Left ventricle myocardium inferior (tissue), 1 donor: ENCODE results near the gene ABCG8. TPM values are rescaled to one million over a fixed set of nuclear protein-coding genes. Genes with fewer than 3 reads are reported as not detected.

Experiments
- DNase-seq: peaks from one replicate; pipeline ENCODE4 v3.0.0-alpha.2; 2020
- H3K27ac ChIP-seq: fragments of 200-600 bp; replicated peaks from 2 replicates; pipeline ENCODE4 v1.8.0; 2021
- H3K27me3 ChIP-seq: fragments of 200-600 bp; 2 replicates; pipeline ENCODE4 v1.8.0; 2021; ENCODE audit warnings: low read depth
- H3K36me3 ChIP-seq: fragments of 200-600 bp; 2 replicates; pipeline ENCODE4 v1.8.0; 2021
- H3K4me1 ChIP-seq: fragments of 200-600 bp; 2 replicates; pipeline ENCODE4 v1.8.0; 2021
- H3K4me3 ChIP-seq: fragments of 200-600 bp; 2 replicates; pipeline ENCODE4 v1.8.0; 2021; ENCODE audit warnings: mild to moderate bottlenecking, moderate library complexity
- H3K9me3 ChIP-seq: fragments of 200-600 bp; replicated peaks from 2 replicates; pipeline ENCODE4 v1.8.0; 2021
- CTCF ChIP-seq: fragments of 200-600 bp; IDR thresholded peaks from 2 replicates; pipeline ENCODE4 v1.8.0; 2021; ENCODE audit warnings: antibody characterized with exemption, mild to moderate bottlenecking, borderline replicate concordance
- intact Hi-C: fragments of 100-400 bp; cut with micrococcal nuclease; formaldehyde crosslinking; loops from one replicate; pipeline ENCODE4 v1.11.0; 2022
- total RNA-seq: library from RNA; stranded (reverse); fragmentation: NEBNext Ultra II Directional; extraction: Animal tissue kit (Norgen Biotek cat#: 25700); gene quantifications from one replicate; pipeline ENCODE4 v1.2.1, GENCODE V29; 2021
- donor health status: DM: no; HTN: yes; CAD: no; lungs with severe emphysema.

The ABCG8 gene
- total RNA-seq, 1 donor from 2014 or later, result not detected

GRCh38 chr2:43896906-43897305 is 58.1 kb downstream of the ABCG8 start:
- intact Hi-C loops, result no loop called here
- no peak overlapping the region for H3K4me3 ChIP-seq

GRCh38 chr2:43897492-43897891 is 58.7 kb downstream of the ABCG8 start:
- H3K9me3 ChIP-seq, result no peaks in the 10 kb centered on the region
- H3K27me3 ChIP-seq, result no peaks in the 10 kb centered on the region
- no peak overlapping the region for H3K27ac ChIP-seq
- DNase-seq, result no peak
- TF ChIP-seq CTCF, result no peak
- intact Hi-C loops, result no loop called here
- H3K4me3 ChIP-seq, result no peak overlapping the region
- H3K4me1 ChIP-seq, result no peaks in the 10 kb centered on the region
- peaks cover 82% of the 10 kb centered on the region for H3K36me3 ChIP-seq

More at GRCh38 chr2:43896906-43897305, 58.1 kb downstream of the ABCG8 start:
- Histone ChIP-seq H3K27ac (no peak overlapping the region), H3K9me3 (no peaks in the 10 kb centered on the region), H3K36me3 (peaks cover 88% of the 10 kb centered on the region), H3K27me3 (no peaks in the 10 kb centered on the region), H3K4me1 (no peaks in the 10 kb centered on the region)
- TF ChIP-seq CTCF, result no peak
- DNase-seq, result no peak

- H3K27ac ChIP-seq, result no peak overlapping the region
- H3K4me3 ChIP-seq, result no peak overlapping the region
- DNase-seq, result no peak
- H3K9me3 ChIP-seq, result no peaks in the 10 kb centered on the region
- no peaks in the 10 kb centered on the region for H3K4me1 ChIP-seq
- H3K36me3 ChIP-seq, result peaks cover 74% of the 10 kb centered on the region
- intact Hi-C loops, result no loop called here
- H3K27me3 ChIP-seq, result no peaks in the 10 kb centered on the region
- TF ChIP-seq CTCF, result peak; percentile 10
Measured at GRCh38 chr2:43898134-43898837, 59.5 kb downstream of the ABCG8 start.

DNA sequence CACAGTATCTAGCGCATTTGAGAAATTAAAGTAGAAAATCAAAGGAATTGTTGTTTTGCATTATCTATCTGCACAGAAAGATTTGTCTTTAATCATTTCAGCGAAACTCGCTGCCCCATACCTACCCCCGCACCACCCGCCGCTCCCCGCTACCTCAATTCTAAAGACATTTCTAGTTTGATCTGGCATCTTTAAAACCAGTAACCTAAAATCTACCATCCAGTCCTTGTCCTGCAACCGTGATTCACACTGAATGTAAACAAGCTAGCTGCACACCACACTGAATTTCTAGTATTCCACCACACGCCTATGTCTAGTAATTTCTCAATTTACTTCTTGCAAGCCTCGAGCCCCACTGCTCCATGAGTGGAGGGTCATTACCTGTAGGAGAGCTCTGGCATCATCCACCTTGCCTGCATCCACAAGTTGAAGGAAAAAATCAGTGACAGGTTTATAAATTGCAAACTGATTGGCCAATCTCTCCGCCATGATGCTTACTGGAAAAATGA is 60.1 kb downstream of the ABCG8 start:
- DNase-seq, result no peak
- Histone ChIP-seq H3K4me3 (no peak overlapping the region), H3K4me1 (no peaks in the 10 kb centered on the region), H3K27me3 (no peaks in the 10 kb centered on the region), H3K27ac (no peak overlapping the region), H3K9me3 (no peaks in the 10 kb centered on the region), H3K36me3 (peaks cover 73% of the 10 kb centered on the region)
- no peak for TF ChIP-seq CTCF
- intact Hi-C loops, result no loop called here

DNA sequence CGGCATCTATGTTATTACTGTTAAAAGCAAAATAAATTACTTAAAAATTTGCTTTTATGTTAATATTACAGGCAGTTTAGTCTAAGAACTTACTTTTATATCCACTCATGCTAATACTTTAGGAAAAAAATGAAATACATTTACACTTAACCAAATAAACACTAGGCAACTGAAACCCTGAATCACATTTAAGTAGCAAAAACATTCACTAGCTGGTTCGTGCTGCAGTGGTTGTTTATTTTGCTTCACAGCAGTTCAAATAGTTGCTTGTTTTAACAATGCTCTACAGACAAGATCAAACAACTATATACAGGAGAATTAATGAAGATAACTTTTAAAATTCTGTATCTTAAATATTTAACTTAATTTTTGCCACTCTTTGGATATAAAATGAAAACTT is 60.8 kb downstream of the ABCG8 start:
- no peaks in the 10 kb centered on the region for H3K9me3 ChIP-seq
- no peak overlapping the region for H3K27ac ChIP-seq
- H3K4me3 ChIP-seq, result no peak overlapping the region
- peaks cover 74% of the 10 kb centered on the region for H3K36me3 ChIP-seq
- DNase-seq, result no peak
- intact Hi-C loops, result no loop called here
- H3K27me3 ChIP-seq, result no peaks in the 10 kb centered on the region
- no peaks in the 10 kb centered on the region for H3K4me1 ChIP-seq
- TF ChIP-seq CTCF, result no peak
